8988T (cell line): ENCODE results near the gene NBL1.

Experiments
- DNase-seq: peaks from one replicate; pipeline ENCODE4 v3.0.0; 2011

Gene NBL1

GRCh38 chr1:19705464-19705863 is 61.4 kb downstream of the NBL1 start:
- no peak for DNase-seq

- no peak for DNase-seq
These were observed 62.0 kb downstream of the NBL1 start for GRCh38 chr1:19706136-19706535.
